ENCODE data around the gene TRMT6.

Gene TRMT6

DNA sequence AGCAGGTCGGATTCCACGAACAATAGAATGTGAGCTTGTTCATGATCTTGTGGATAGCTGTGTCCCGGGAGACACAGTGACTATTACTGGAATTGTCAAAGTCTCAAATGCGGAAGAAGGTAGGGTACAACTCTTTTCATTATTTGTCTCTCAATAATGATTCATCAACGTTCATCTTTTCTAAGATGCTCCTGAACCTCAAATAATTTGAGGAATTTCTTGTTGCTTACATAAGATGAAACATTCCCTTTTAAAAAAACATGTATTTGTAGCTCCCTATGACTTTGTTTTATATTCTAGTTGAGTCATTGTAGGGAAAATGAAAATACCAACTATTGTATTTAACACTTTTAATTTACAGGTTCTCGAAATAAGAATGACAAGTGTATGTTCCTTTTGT, 17.1 kb upstream of the TRMT6 start:
- no peak for DNase-seq (ENCODE audit: low read depth in 1 of 2, low spot score in 1 of 2)

GRCh38 chr20:5949943-5950270, 426 bp downstream of the TRMT6 start:
- DNase-seq (ENCODE audit: low read depth in 1 of 2, low spot score in 1 of 2) = no peak

DNA sequence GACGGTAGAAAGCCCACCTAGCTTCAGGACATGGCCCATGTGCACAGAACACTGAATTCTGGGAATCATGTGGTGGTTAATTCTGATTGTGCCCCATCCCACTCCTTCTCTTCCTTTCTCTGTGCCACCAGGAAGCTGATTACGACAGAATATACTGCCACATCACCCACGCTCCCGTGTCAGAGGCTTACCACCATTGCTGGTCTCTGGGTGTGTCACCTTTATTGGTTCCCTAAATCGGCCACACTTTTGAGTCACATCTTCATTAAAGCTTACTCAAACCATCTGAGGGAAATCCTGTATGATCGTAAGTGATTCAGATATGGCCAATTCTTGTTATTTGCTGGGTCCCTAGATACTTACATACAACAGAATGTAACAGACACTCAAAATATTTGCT, 3.1 kb downstream of the TRMT6 start:
- DNase-seq (ENCODE audit: low read depth in 1 of 2, low spot score in 1 of 2) = no peak

DNA sequence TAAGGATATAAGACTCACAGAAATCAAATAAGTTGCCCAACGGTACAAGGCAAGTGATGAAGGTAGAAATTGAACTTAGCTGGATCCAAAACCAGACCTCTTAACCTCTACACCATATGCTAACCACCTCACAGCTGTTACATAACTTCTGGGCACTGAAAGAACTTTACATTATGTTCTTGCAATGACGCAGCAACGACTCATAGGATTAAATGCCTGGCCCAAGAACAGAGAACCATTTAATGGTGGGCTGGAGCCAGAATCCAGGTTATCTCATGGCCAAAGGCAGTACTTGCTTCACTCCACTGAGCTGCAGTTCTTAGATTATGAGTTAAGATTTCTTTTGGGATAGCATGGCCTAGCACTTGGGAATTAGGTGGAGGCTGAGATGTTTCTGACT, 4.4 kb downstream of the TRMT6 start:
- no peak for DNase-seq (ENCODE audit: low read depth in 1 of 2, low spot score in 1 of 2)

- DNase-seq (ENCODE audit: low read depth in 1 of 2, low spot score in 1 of 2) = no peak
These were observed 11.8 kb downstream of the TRMT6 start for GRCh38 chr20:5938456-5939029.

GRCh38 chr20:5936238-5936637, 14.1 kb downstream of the TRMT6 start:
- no peak for DNase-seq (ENCODE audit: low read depth in 1 of 2, low spot score in 1 of 2)

- no peak for DNase-seq (ENCODE audit: low read depth in 1 of 2, low spot score in 1 of 2)
These were observed 14.9 kb downstream of the TRMT6 start for GRCh38 chr20:5935384-5935783.

DNA sequence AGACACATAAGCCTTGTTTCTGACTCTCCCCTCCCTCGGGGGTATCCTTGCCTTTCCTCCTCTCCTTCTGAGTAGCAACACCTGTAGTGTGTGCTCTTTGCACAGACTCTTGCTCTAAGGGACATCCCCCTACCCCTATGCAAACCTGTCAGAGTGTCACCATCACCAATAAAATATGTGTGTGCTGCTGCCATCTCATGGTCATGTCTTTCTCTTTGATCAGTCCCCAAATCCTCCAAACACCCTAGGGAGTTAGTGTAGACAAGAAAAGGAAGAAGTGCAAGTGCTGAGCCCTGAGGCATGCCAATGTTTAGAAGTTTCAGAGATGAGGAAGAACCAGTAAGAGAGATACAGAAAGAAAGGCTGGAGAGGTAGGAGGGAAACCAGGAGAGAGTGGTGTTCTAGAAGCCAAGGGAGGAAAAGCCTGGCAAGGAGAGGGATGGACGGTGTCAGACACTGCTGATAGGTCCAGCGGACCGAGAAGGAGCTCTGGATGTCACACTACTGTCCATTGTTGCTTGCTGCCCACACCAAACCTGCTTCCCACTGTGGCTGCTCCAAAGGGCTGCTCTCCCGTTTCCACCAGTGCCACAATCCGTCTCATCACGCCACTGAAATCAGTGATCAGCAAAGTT, 16.4 kb downstream of the TRMT6 start:
- no peak for DNase-seq (ENCODE audit: low read depth in 1 of 2, low spot score in 1 of 2)

DNA sequence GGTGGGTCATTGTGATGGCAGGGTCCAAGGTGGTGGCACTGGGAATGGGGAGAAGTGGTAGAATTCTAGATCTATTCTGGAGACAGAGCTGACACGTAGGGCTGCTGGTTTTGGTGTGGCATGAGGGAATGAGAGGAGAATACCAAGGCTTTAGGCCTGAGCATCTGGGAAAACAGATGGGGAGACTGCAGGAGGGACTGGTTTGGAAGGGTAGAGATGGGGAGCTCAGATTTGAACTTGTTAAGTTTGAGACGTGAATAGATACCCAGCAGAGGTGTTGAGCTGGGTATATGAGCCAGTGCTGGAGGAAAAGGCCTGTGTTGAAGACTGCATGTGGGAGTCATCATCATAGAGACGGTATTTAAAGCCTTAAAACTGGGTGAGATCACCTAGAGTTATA, 17.5 kb downstream of the TRMT6 start:
- no peak for DNase-seq (ENCODE audit: low read depth in 1 of 2, low spot score in 1 of 2)

DNA sequence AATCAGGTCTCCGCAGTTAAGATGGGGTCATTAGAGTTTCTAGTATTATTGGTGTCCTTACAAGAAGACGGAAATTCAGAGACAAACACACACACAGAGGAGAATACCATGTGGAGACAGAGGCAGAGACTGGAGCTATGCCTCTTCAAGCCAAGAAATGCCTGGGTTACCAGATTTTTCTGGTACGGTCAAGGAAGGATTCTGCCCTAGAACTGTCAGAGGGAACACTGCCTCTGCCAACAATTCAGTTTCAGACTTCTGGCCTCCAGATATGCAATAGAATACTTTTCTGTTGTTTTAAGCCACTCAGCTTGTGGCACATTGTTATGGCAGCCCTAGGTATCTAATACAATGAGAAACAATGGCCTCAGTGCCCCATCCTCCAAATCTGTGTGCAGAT, 18.9 kb downstream of the TRMT6 start:
- DNase-seq (ENCODE audit: low read depth in 1 of 2, low spot score in 1 of 2) = no peak

DNA sequence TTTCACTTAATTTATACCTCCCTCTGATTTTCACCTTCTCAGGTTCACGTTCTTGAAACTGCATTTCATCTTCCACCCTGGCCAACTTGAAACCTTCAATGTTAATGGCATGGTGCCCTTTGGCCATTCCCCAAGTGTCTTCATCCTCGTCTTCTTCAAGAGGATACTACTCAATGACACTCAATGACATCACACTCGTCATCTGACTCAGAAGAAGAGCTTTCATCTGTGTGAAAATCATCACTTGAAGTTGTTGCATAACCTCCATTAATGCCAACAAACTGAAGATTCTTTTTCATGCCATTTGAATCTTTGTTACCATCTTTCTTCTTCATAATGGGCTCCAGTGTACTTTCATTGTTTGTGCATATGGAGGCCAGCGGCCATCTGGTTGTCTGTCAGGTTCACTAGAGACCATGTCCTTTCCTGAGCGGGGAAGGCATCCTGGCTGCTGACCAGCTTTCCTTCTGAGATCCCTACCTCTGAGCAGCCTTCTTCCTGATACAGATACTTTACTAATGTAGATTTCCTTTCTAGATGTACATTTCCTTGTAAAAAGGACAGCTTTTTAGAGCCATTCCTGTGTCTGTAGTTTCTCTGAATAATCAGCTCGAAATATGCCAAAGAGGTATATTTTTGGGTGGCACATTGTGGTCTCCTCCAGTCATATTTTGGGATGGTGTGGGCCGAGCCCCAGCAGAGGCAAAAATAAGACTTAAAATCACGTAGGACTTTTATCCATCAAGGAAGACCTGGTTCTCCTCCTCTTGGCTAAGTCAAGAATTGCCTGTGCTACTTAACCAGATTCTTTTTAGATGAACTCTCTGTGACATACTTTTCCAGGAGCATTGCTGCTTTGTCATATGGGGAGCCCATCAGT, 21.3 kb downstream of the TRMT6 start:
- DNase-seq (ENCODE audit: low read depth in 1 of 2, low spot score in 1 of 2) = no peak

GRCh38 chr20:5927749-5928462, 22.4 kb downstream of the TRMT6 start:
- DNase-seq (ENCODE audit: low read depth in 1 of 2, low spot score in 1 of 2) = no peak

DNA sequence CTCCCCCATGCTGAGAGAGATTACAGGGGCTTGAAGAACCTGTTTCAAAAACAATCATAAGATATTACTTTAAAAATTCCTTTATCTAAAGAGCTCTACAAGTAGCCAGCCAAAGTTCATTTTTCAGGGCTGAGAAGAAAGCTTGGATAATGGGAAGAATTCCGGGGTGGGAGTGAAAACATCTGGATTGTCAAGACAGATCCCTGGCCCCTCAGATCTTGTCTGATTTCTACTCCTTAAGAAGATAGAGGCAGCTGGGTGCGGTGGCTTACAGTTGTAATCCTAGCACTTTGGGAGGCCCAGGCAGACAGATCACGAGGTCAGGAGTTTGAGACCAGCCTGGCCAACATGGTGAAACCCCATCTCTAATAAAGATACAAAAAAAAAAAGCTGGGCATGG, 24.8 kb downstream of the TRMT6 start:
- DNase-seq (ENCODE audit: low read depth in 1 of 2, low spot score in 1 of 2) = no peak

- DNase-seq (ENCODE audit: low read depth in 1 of 2, low spot score in 1 of 2) = no peak
These were observed 26.8 kb downstream of the TRMT6 start for GRCh38 chr20:5923493-5923892.

GRCh38 chr20:5920581-5920980, 29.8 kb downstream of the TRMT6 start:
- DNase-seq (ENCODE audit: low read depth in 1 of 2, low spot score in 1 of 2) = no peak

DNA sequence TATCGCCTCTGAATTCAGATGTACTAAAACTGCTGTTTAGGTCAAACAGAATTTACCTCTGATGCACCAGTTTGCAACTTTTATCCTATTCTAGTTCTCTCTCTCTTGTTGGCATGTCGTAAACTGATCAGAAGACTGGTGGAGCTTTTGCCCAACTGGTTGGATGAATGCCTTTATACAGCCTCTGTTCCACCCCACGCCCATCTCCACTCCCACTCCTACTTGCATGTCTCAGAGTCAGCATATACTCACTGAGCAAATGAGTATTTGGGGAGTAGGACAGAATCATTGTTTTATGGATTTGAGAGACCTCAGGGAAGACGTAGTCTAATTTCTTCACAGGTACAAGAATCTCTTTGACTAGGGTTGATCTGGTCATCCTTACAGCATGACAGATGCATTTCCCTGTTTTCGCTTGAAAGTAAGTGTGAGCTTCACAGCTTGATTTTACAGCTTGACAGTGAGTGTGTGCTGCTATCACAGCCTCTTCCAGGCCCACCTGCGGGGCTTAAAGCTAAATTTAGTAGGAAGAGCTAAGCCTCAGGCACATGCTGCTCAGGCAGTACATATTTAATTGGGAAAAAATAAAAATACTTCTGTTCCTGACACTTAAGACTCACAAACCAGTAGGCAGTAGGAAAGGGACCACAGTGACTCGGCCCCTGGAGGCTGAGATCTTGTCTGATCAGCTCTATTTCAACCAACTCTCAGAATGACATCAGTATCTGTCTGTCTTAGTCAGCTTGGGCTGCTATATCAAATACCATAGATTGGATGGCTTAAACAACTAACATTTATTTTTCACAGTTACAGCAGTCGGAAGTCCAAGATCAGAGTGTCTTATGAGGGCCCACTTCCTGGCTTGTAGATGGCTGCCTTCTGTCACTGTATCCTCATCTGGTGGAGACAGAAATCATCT, 30.4 kb downstream of the TRMT6 start:
- no peak for DNase-seq (ENCODE audit: low read depth in 1 of 2, low spot score in 1 of 2)

DNA sequence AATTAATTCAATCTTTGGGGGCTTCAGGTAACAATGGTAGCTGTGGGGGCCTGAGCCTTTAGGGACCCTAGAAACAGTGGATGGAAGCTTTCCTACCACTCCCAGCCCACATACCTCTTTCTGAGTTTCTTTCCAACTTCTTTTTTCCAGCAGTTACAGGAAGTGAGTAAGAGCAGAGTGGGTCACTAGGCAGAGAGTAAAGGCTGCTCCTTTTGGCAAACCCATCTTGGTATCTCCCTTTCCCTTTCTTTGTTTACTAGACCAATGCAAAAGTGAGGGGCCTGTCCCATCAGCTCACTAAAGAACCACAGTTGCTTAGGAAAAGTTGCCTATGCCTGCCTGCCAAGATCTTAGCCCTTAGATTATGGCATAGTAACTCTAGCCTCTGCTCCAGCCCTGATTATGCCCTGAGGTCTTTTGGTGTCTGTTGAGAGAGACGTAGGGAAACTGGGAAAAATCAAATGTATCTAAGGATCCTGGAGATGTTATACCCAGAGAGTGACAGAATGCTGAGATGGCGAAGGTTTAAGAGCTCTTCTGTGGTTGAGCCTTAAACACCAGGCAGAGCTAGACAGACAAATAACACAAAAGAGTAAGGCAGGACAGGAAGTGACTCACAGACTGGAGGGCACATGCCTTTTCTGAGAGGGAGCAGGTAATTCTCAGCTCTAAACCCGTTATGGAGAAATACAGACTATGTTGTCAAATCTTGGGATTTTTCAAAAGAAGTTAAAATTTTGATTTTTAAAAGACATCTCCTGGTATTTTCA, 31.3 kb downstream of the TRMT6 start:
- DNase-seq (ENCODE audit: low read depth in 1 of 2, low spot score in 1 of 2) = no peak

GRCh38 chr20:5914859-5915258, 35.5 kb downstream of the TRMT6 start:
- DNase-seq (ENCODE audit: low read depth in 1 of 2, low spot score in 1 of 2) = no peak

GRCh38 chr20:5913166-5913565, 37.2 kb downstream of the TRMT6 start:
- no peak for DNase-seq (ENCODE audit: low read depth in 1 of 2, low spot score in 1 of 2)

- DNase-seq (ENCODE audit: low read depth in 1 of 2, low spot score in 1 of 2) = no peak
These were observed 40.1 kb downstream of the TRMT6 start for GRCh38 chr20:5910186-5910585.
